NCI-H345 (cell line): Measurements from ENCODE around the gene RAB11FIP3.

Source experiments
- DNase-seq: peaks from one replicate; lab custom pipeline; 2025; lab: John Stamatoyannopoulos, UW

The RAB11FIP3 gene

DNA sequence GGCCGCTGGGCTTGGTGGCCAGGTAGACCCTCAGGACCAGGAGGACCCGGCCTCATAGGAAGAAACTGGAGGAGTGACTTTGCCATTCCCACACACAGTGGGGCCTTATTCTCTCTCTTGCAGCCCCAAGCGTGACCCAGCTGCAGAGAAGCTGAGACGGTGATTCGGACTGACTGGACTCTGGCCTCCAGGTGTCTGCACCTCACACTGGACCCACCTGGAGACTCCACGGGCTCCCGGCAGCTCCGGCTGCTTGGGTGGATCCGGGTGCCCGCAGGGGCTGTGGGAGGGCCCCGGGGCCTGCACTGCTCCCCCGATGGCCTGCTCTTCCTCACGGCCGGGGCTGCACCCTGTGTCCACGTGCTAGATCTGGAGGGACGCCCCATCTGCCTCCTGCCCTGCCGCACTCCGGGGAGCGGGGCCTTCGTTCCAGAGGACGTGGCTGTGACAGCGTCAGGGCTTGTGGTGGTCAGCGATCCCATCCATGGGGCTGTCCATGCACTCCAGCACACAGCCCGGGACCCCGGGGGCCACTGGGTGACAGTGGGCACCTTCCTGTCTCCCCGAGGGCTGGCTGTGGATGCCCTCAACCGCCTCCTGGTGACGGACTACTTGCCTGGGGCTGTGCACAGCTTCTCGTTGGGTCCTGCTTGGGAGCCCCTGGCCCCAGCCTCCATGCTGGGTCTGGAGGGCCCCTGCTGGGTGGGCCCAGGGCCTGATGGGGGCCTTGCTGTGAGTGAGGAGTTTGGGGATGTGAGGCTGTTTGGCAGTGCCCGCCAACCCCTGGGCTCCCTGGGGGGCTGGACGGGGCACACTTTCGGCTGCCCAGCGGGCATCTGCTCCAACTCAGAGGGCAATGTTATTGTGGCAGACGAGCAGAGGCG lies 142.2 kb downstream of the RAB11FIP3 start:
- DNase-seq, result no peak

DNA sequence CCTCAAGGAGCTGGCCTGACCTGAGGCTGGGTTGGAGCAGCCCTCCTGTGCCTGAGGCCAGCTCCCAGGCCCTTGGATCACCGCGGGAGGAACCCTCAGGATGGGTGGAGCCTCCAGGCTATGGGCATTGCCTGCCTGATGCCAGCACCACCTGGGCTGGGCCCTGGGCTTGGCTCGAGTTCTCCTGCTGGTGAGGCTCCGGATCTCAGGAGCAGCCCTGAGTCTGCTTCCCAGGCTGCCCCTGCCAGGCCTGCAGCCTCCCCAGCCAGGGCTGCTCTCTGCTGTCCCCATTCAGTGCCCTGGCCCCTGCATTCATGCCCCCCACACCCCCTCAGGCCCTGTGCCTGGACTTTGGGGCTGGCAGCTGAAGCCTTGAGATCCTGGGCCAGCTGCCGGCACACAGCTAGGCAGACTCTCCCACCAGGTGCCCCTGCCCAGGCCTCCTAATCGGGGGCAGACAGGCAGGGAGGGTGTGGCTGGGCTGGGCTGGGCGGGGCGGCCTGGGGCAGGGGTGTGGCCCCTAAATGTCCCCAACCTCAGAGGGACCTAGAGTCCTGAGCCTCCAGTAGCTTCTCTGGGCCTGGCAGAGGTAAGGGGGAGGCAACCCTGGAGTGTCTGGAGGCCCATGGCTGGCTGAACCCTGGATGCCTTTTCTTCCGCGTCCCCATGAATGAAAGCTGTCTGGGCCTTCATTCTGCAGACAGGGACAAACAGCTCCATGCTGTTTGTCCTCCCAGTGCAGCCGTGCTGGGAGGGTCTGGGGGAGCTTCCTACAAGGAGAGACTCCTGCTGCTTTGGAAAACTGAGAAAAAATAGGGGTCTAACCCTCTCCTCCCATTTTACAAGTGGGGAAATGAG lies 143.2 kb downstream of the RAB11FIP3 start:
- DNase-seq, result no peak

DNA sequence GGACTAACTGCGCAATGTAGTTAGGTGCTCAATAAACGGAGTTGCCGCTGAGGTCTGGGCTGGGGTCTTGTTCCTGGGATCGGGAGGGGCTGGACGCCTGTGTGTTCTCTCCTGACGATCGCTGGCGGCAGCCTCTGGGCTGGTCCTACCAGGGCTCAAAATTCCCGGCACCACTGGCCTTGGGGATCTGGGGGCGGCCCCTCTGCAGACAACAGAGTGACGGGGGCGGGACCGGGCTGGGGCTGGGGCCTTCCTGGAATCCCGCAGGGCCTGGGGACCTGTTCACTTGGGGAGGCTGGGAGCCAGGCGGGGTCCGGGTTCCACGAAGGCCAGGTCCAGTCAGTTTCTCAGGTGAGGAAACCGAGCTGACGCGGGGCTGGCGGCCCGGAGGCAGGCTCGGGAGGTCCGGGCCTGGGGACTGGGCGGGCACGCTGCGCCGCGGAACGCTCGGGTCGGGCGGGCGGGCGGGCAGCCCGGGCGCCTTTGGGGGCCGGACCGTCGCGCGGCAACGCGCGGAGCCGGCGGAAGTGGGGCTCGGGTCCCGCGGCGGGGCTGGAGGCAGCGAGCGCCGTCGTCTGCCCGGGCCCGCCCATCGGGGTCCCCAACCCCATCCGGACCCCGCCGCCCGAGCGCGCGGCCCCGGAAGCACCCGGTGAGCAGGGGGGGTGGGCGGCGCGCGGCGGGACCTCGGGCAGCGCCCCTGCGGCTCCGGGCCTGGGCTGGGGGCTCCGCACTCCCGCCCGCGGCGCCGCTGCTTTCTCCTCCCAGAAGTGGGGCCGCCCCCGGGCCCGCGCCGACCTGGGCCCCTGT lies 144.2 kb downstream of the RAB11FIP3 start, which contains the start of gene PIGQ:
Gene PIGQ, plus strand, starts transcription at position 524 of the 810 bp plus-strand sequence. CDS start 4,107 bp downstream, outside the sequence.
- DNase-seq, result peak; percentile 55
